ENCODE data around the gene OPALIN.

DNA sequence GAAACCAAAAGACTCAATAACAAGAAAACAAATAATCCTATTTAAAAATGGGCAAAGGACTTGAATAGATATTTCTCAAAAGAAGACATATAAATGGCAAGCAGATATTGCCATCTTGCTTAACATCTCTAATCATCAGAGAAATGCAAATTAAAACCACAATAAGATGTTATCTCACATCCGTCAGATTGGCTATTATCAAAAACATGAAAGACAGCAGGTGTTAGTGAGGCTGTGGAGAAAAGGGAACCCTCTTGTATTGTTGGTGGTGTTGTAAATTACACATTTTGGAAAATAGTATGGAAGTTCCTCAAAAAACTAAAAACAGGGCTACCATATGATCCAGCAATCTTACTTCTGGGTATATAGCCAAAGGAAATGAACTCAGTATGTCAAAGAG is 25.7 kb downstream of the OPALIN start:
- TF ChIP-seq, protein P1, sequence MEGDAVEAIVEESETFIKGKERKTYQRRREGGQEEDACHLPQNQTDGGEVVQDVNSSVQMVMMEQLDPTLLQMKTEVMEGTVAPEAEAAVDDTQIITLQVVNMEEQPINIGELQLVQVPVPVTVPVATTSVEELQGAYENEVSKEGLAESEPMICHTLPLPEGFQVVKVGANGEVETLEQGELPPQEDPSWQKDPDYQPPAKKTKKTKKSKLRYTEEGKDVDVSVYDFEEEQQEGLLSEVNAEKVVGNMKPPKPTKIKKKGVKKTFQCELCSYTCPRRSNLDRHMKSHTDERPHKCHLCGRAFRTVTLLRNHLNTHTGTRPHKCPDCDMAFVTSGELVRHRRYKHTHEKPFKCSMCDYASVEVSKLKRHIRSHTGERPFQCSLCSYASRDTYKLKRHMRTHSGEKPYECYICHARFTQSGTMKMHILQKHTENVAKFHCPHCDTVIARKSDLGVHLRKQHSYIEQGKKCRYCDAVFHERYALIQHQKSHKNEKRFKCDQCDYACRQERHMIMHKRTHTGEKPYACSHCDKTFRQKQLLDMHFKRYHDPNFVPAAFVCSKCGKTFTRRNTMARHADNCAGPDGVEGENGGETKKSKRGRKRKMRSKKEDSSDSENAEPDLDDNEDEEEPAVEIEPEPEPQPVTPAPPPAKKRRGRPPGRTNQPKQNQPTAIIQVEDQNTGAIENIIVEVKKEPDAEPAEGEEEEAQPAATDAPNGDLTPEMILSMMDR (IDR thresholded peaks at IDR 0.05), result no peak
- TF ChIP-seq MXI1 (IDR thresholded peaks at IDR 0.05; ENCODE audit: low read depth, low read length), result no peak
- no peak for TF ChIP-seq MAX (IDR thresholded peaks at IDR 0.05; ENCODE audit: low read depth)
- no peak for TF ChIP-seq TCF12 (IDR thresholded peaks at IDR 0.05)
- TF ChIP-seq PBX3 (IDR thresholded peaks at IDR 0.05), result no peak
- TF ChIP-seq ELF1 (IDR thresholded peaks at IDR 0.05), result no peak
